ENCODE data around the gene TEX264.
A peak's percentile ranks its signal among the peaks of the same experiment; 100 is the strongest.

TEX264 gene

GRCh38 chr3:51673181-51673801, 2.2 kb downstream of the TEX264 start:
- no peak for FAIRE-seq

GRCh38 chr3:51673802-51674654, 3.0 kb downstream of the TEX264 start:
- FAIRE-seq (no peak), DNase-seq (ENCODE audit: extremely low spot score, insufficient read length, low read depth) (no peak)

More at GRCh38 chr3:51673181-51673801, 2.2 kb downstream of the TEX264 start:
- DNase-seq (ENCODE audit: extremely low spot score, insufficient read length, low read depth), result no peak

- no peak for DNase-seq (ENCODE audit: extremely low spot score, insufficient read length, low read depth)
- no peak for FAIRE-seq
Observed at GRCh38 chr3:51675201-51675611, 4.2 kb downstream of the TEX264 start.

GRCh38 chr3:51676102-51676640, 5.1 kb downstream of the TEX264 start:
- FAIRE-seq, result no peak

GRCh38 chr3:51677358-51677757, 6.3 kb downstream of the TEX264 start:
- FAIRE-seq (no peak), DNase-seq (ENCODE audit: extremely low spot score, insufficient read length, low read depth) (no peak)

More at GRCh38 chr3:51676102-51676640, 5.1 kb downstream of the TEX264 start:
- DNase-seq (ENCODE audit: extremely low spot score, insufficient read length, low read depth), result no peak

- no peak for FAIRE-seq
- DNase-seq (ENCODE audit: extremely low spot score, insufficient read length, low read depth), result no peak
Observed at GRCh38 chr3:51678186-51678585, 7.1 kb downstream of the TEX264 start.

- no peak for FAIRE-seq
- DNase-seq (ENCODE audit: extremely low spot score, insufficient read length, low read depth), result no peak
Observed at GRCh38 chr3:51678641-51679040, 7.6 kb downstream of the TEX264 start.

GRCh38 chr3:51679318-51679717, 8.3 kb downstream of the TEX264 start:
- FAIRE-seq (no peak), DNase-seq (ENCODE audit: extremely low spot score, insufficient read length, low read depth) (no peak)

- DNase-seq (ENCODE audit: extremely low spot score, insufficient read length, low read depth) (no peak), FAIRE-seq (no peak)
Observed at GRCh38 chr3:51679777-51680176, 8.7 kb downstream of the TEX264 start.

- FAIRE-seq, result no peak
- DNase-seq (ENCODE audit: extremely low spot score, insufficient read length, low read depth), result no peak
Observed at GRCh38 chr3:51680196-51680595, 9.1 kb downstream of the TEX264 start.

- FAIRE-seq (no peak), DNase-seq (ENCODE audit: extremely low spot score, insufficient read length, low read depth) (no peak)
Observed at GRCh38 chr3:51680663-51681230, 9.7 kb downstream of the TEX264 start.

- FAIRE-seq, result peak; percentile 83
- no peak for DNase-seq (ENCODE audit: extremely low spot score, insufficient read length, low read depth)
Observed at GRCh38 chr3:51681453-51681852, 10.4 kb downstream of the TEX264 start.

- FAIRE-seq (peak; percentile 98), DNase-seq (ENCODE audit: extremely low spot score, insufficient read length, low read depth) (peak; percentile 82)
Observed at GRCh38 chr3:51682079-51682478, 11.0 kb downstream of the TEX264 start.

GRCh38 chr3:51682526-51682925, 11.5 kb downstream of the TEX264 start:
- FAIRE-seq (no peak), DNase-seq (ENCODE audit: extremely low spot score, insufficient read length, low read depth) (no peak)

GRCh38 chr3:51683566-51683965, 12.5 kb downstream of the TEX264 start:
- no peak for DNase-seq (ENCODE audit: extremely low spot score, insufficient read length, low read depth)
- no peak for FAIRE-seq

- no peak for FAIRE-seq
- no peak for DNase-seq (ENCODE audit: extremely low spot score, insufficient read length, low read depth)
Observed at GRCh38 chr3:51684971-51685751, 14.1 kb downstream of the TEX264 start.

GRCh38 chr3:51686056-51686455, 15.0 kb downstream of the TEX264 start:
- no peak for DNase-seq (ENCODE audit: extremely low spot score, insufficient read length, low read depth)
- no peak for FAIRE-seq

- peak; percentile 53 for DNase-seq (ENCODE audit: extremely low spot score, insufficient read length, low read depth)
- FAIRE-seq, result peak; percentile 93
Observed at GRCh38 chr3:51686512-51687215, 15.6 kb downstream of the TEX264 start.

GRCh38 chr3:51687431-51688205, 16.6 kb downstream of the TEX264 start:
- no peak for DNase-seq (ENCODE audit: extremely low spot score, insufficient read length, low read depth)
- FAIRE-seq, result no peak

Data from GM18507 (cell line).